T47D (cell line): ENCODE data around the gene CAPN5.

Experiments
- DNase-seq, 2 experiments: peaks; one replicate each; pipeline versions ENCODE4 v3.0.0 to v3.0.0-alpha.2; 2011 to 2012; ENCODE audit warnings: low read depth in 1 of 2, low spot score in 1 of 2
- JUND ChIP-seq: IDR thresholded peaks from 2 replicates; pipeline ENCODE4 v1.6.1; 2012; ENCODE audit warnings: low read depth
- in situ Hi-C: cut with HindIII; loops from 2 replicates; pipeline ENCODE4 v1.10.0; 2016; ENCODE audit warnings: low sequenced_read_pairs, low pct_unique_long_range_greater_than_20kb

The CAPN5 gene

GRCh38 chr11:77154381-77155081, 87.8 kb downstream of the CAPN5 start:
- in situ Hi-C loops = no loop called here
- DNase-seq = no peak
- no peak for TF ChIP-seq JUND

- DNase-seq = no peak
- in situ Hi-C loops = no loop called here
- TF ChIP-seq JUND = no peak
Measured at GRCh38 chr11:77155082-77155475, 88.3 kb downstream of the CAPN5 start.

- no peak for DNase-seq
- in situ Hi-C loops = no loop called here
- no peak for TF ChIP-seq JUND
Measured at GRCh38 chr11:77155556-77156130, 88.9 kb downstream of the CAPN5 start.

- no peak for TF ChIP-seq JUND
- in situ Hi-C loops = no loop called here
- no peak for DNase-seq
Measured at GRCh38 chr11:77156396-77157195, 89.8 kb downstream of the CAPN5 start.

GRCh38 chr11:77158041-77158695, 91.4 kb downstream of the CAPN5 start:
- in situ Hi-C loops = no loop called here
- DNase-seq = peak; percentile 56 to 65
- TF ChIP-seq JUND = no peak

- no peak for DNase-seq
- no peak for TF ChIP-seq JUND
- in situ Hi-C loops = no loop called here
Measured at GRCh38 chr11:77159219-77159936, 92.6 kb downstream of the CAPN5 start.

GRCh38 chr11:77159937-77160495, 93.2 kb downstream of the CAPN5 start:
- TF ChIP-seq JUND = no peak
- in situ Hi-C loops = no loop called here

GRCh38 chr11:77163271-77163670, 96.5 kb downstream of the CAPN5 start:
- no peak for TF ChIP-seq JUND
- DNase-seq = no peak
- in situ Hi-C loops = no loop called here

More at GRCh38 chr11:77159937-77160495, 93.2 kb downstream of the CAPN5 start:
- no peak for DNase-seq

GRCh38 chr11:77165066-77165465, 98.3 kb downstream of the CAPN5 start:
- in situ Hi-C loops = no loop called here
- no peak for DNase-seq
- TF ChIP-seq JUND = no peak

GRCh38 chr11:77166021-77166420, 99.2 kb downstream of the CAPN5 start:
- in situ Hi-C loops = no loop called here
- TF ChIP-seq JUND = no peak
- DNase-seq = no peak

- no peak for TF ChIP-seq JUND
- in situ Hi-C loops = no loop called here
- no peak for DNase-seq
Measured at GRCh38 chr11:77167111-77167626, 100.4 kb downstream of the CAPN5 start.

- in situ Hi-C loops = no loop called here
- no peak for TF ChIP-seq JUND
- DNase-seq = no peak
Measured at GRCh38 chr11:77167791-77168190, 101.0 kb downstream of the CAPN5 start.
